ENCODE data around the gene BICD1.

DNA sequence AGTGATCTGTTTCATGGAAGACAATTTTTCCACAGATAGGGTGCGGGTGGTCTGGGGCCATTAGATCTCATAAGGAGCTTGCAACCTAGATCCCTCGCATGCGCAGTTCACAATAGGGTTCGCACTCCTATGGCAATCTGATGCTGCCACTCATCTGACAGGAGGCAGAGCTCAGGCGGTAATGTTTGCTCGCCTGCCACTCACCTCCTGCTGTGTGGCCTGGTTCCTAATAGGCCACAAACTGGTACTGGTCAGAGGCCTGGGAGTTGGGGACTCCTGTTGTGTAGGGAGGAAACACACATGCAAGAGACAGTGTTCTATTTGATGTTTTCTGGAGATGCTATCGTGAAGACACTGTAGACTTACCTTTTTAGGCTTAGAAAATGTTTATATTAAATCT, 215.7 kb downstream of the BICD1 start:
- TF ChIP-seq, protein P1, sequence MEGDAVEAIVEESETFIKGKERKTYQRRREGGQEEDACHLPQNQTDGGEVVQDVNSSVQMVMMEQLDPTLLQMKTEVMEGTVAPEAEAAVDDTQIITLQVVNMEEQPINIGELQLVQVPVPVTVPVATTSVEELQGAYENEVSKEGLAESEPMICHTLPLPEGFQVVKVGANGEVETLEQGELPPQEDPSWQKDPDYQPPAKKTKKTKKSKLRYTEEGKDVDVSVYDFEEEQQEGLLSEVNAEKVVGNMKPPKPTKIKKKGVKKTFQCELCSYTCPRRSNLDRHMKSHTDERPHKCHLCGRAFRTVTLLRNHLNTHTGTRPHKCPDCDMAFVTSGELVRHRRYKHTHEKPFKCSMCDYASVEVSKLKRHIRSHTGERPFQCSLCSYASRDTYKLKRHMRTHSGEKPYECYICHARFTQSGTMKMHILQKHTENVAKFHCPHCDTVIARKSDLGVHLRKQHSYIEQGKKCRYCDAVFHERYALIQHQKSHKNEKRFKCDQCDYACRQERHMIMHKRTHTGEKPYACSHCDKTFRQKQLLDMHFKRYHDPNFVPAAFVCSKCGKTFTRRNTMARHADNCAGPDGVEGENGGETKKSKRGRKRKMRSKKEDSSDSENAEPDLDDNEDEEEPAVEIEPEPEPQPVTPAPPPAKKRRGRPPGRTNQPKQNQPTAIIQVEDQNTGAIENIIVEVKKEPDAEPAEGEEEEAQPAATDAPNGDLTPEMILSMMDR (IDR thresholded peaks at IDR 0.05; ENCODE audit: borderline replicate concordance, extremely low read depth, low read length, poor library complexity, severe bottlenecking), result no peak
- no peak for TF ChIP-seq EZH2 (IDR thresholded peaks at IDR 0.05; ENCODE audit: borderline replicate concordance, low read depth, low read length, severe bottlenecking)

Data from DND-41 (cell line).